H1 (cell line): Measurements from ENCODE around the gene TXNRD3. TPM values are rescaled to one million over a fixed set of nuclear protein-coding genes. Genes with fewer than 3 reads are reported as not detected.

Source experiments
- EP300 ChIP-seq, 2 experiments: IDR thresholded peaks; 1 replicate in 1 of 2; 2 replicates in 1 of 2; pipeline ENCODE4 v1.6.1; 2011 to 2012; ENCODE audit warnings: low read depth in 2 of 2, low read length in 2 of 2, mild to moderate bottlenecking in 2 of 2, borderline replicate concordance in 1 of 2, inconsistent platforms in 1 of 2, moderate library complexity in 1 of 2
- GTF2F1 ChIP-seq: IDR thresholded peaks from 2 replicates; pipeline ENCODE4 v1.6.1; 2012; ENCODE audit warnings: low read depth, low read length, improper control_type of control experiment, borderline replicate concordance
- KDM5A ChIP-seq: fragments of 200-600 bp; IDR thresholded peaks from 2 replicates; pipeline ENCODE4 v1.7.1; 2012; ENCODE audit warnings: mild to moderate bottlenecking, low read length, inconsistent platforms, mixed read lengths
- TAF1 ChIP-seq: IDR thresholded peaks from 2 replicates; pipeline ENCODE4 v1.6.1; 2011; ENCODE audit warnings: mild to moderate bottlenecking, low read depth, low read length
- TCF12 ChIP-seq: IDR thresholded peaks from 2 replicates; pipeline ENCODE4 v1.6.1; 2011; ENCODE audit warnings: low read depth, mild to moderate bottlenecking, low read length
- polyA plus RNA-seq, 7 experiments: library from polyadenylated mRNA; depleted of rRNA in 3 of 7; stranded (reverse) in 5 of 7; unstranded in 2 of 7; fragments of >200 nt in 5 of 7; fragments of 200-250 nt in 2 of 7; gene quantifications; 1 replicate in 5 of 7; 2 replicates in 1 of 7; 4 replicates in 1 of 7; pipeline versions ENCODE4 v1.2.1 to v1.2.3, GENCODE V29; 2011 to 2013; ENCODE audit warnings: missing spikeins in 2 of 7, mixed read lengths in 2 of 7
- total RNA-seq: library from RNA; stranded (reverse); fragmentation: NEBNext Ultra II Directional; extraction: Animal tissue kit (Norgen Biotek cat#: 25700); gene quantifications from 2 replicates; pipeline ENCODE4 v1.2.1, GENCODE V29; 2021

The TXNRD3 gene
- total and polyA plus RNA-seq, 2 of the 8 experiments (the other 6 are each of a cell fraction or from before 2014, with no cell fraction given) = 3.4 to 4.3 TPM

DNA sequence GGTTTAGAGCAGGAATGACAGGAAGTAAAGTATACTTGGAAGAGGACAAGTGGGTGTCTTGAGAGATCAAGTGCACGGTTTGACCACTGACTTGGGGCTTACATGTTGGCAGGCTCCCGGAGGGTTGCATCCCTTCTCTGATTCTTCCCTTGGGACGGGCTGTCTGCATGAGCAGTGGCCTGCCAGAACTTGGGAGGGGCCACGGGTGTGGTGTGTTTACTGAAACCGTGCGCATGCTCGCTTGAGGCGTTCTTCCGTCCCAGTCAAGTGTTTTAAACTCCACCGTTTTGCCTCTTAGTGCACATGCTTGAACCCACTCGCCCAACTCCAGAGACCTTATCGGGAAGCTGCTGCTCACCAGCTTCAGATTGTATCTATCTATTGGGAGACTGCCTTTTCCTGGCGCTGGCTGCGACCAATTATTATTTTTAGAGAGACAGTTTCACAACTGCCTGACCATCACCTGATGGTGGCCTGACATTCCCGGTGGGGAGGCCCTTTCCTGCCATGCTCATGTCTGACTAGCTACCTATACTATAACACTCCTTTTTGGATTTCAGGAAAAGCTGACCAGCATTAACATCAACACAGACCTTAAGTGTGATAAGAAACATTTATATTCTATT is 81.3 kb downstream of the TXNRD3 start (continued):
- no peak for TF ChIP-seq TCF12
- no peak for TF ChIP-seq GTF2F1
- TF ChIP-seq TAF1 = no peak
- no peak for TF ChIP-seq KDM5A
- no peak for TF ChIP-seq EP300 (IDR thresholded peaks at IDR 0.05; ENCODE audit: borderline replicate concordance in 1 of 2, low read depth in 2 of 2, low read length in 2 of 2)
